Liver (tissue), 9 donors: ENCODE results near the gene MAPK1IP1L. TPM values are rescaled to one million over a fixed set of nuclear protein-coding genes. Genes with fewer than 3 reads are reported as not detected.
"Not testable (repeated sequence)": the region's sequence is repeated elsewhere in the genome, so short reads cannot be mapped to it uniquely, and the experiment has no call there.

Experiments used
- DNase-seq: peaks from one replicate; pipeline ENCODE4 v3.0.0-alpha.2; 2017; ENCODE audit warnings: low spot score
- H3K27ac ChIP-seq, 2 donors: one replicate each; pipeline ENCODE4 v1.7.0; 2013; ENCODE audit warnings: inconsistent platforms in 2 of 2, low read length in 2 of 2, control low read depth in 1 of 2, low read depth in 1 of 2, mild to moderate bottlenecking in 1 of 2
- H3K27me3 ChIP-seq, 4 donors: one replicate each; pipeline versions ENCODE4 v1.6.1 to v1.7.0; 2013; ENCODE audit warnings: low read length in 3 of 4, inconsistent platforms in 1 of 4, mild to moderate bottlenecking in 1 of 4, moderate library complexity in 1 of 4; ENCODE audit not compliant: control insufficient read depth in 4 of 4, insufficient read depth in 4 of 4
- H3K36me3 ChIP-seq, 4 donors: one replicate each; pipeline versions ENCODE4 v1.6.1 to v1.7.0; 2013; ENCODE audit warnings: low read length in 3 of 4, mild to moderate bottlenecking in 3 of 4, low read depth in 1 of 4, moderate library complexity in 1 of 4; ENCODE audit not compliant: control insufficient read depth in 4 of 4, insufficient read depth in 3 of 4
- H3K4me1 ChIP-seq, 4 donors: one replicate each; pipeline versions ENCODE4 v1.6.1 to v1.7.0; 2013; ENCODE audit warnings: low read length in 3 of 4, mild to moderate bottlenecking in 3 of 4, moderate library complexity in 1 of 4; ENCODE audit not compliant: control insufficient read depth in 4 of 4, insufficient read depth in 4 of 4
- H3K4me3 ChIP-seq, 3 donors: one replicate each; pipeline versions ENCODE4 v1.6.1 to v1.7.0; 2013; ENCODE audit warnings: low read length in 3 of 3, control low read depth in 1 of 3, low read depth in 1 of 3, mild to moderate bottlenecking in 1 of 3
- H3K9ac ChIP-seq, 2 donors: one replicate each; pipeline ENCODE4 v1.7.0; 2013; ENCODE audit warnings: low read length in 2 of 2, mild to moderate bottlenecking in 2 of 2, moderate library complexity in 2 of 2, control low read depth in 1 of 2, low read depth in 1 of 2
- H3K9me3 ChIP-seq, 4 donors: one replicate each; pipeline versions ENCODE4 v1.6.1 to v1.7.0; 2013; ENCODE audit warnings: low read length in 3 of 4; ENCODE audit not compliant: control insufficient read depth in 4 of 4
- EGR1 ChIP-seq, 2 donors: IDR thresholded peaks; 2 replicates each; pipeline ENCODE4 v1.6.1; 2016 to 2018; ENCODE audit warnings: antibody characterized with exemption in 2 of 2, low read depth in 2 of 2
- FOXA1 ChIP-seq: IDR thresholded peaks from 2 replicates; pipeline ENCODE4 v1.6.1; 2016; ENCODE audit warnings: antibody characterized with exemption
- FOXA2 ChIP-seq: IDR thresholded peaks from 2 replicates; pipeline ENCODE4 v1.6.1; 2016; ENCODE audit warnings: antibody characterized with exemption
- GABPA ChIP-seq, 2 donors: IDR thresholded peaks in 1 of 2; conservative IDR thresholded peaks in 1 of 2; 2 replicates each; pipeline ENCODE4 v1.6.1; 2016; ENCODE audit warnings: antibody characterized with exemption in 2 of 2, mild to moderate bottlenecking in 1 of 2, moderate library complexity in 1 of 2
- HNF4A ChIP-seq, 2 donors: conservative IDR thresholded peaks; 2 replicates each; pipeline ENCODE4 v1.6.1; 2016; ENCODE audit warnings: antibody characterized with exemption in 2 of 2, mild to moderate bottlenecking in 2 of 2
- HNF4G ChIP-seq: IDR thresholded peaks from 2 replicates; pipeline ENCODE4 v1.6.1; 2016; ENCODE audit warnings: antibody characterized with exemption
- JUND ChIP-seq, 2 donors: IDR thresholded peaks; 2 replicates each; pipeline ENCODE4 v1.6.1; 2016; ENCODE audit warnings: antibody characterized with exemption in 2 of 2
- NR2F2 ChIP-seq: IDR thresholded peaks from 2 replicates; pipeline ENCODE4 v1.6.1; 2016; ENCODE audit warnings: antibody characterized with exemption
- RAD21 ChIP-seq, 2 donors: IDR thresholded peaks; 2 replicates each; pipeline ENCODE4 v1.6.1; 2016; ENCODE audit warnings: antibody characterized with exemption in 2 of 2, mild to moderate bottlenecking in 2 of 2
- RXRA ChIP-seq, 2 donors: IDR thresholded peaks; 2 replicates each; pipeline ENCODE4 v1.6.1; 2017 to 2018; ENCODE audit warnings: antibody characterized with exemption in 2 of 2, mild to moderate bottlenecking in 1 of 2
- SP1 ChIP-seq: IDR thresholded peaks from 2 replicates; pipeline ENCODE4 v1.6.1; 2018; ENCODE audit warnings: antibody characterized with exemption, mild to moderate bottlenecking
- TAF1 ChIP-seq: conservative IDR thresholded peaks from 2 replicates; pipeline ENCODE4 v1.6.1; 2016; ENCODE audit warnings: antibody characterized with exemption, mild to moderate bottlenecking
- YY1 ChIP-seq: IDR thresholded peaks from 2 replicates; pipeline ENCODE4 v1.6.1; 2016; ENCODE audit warnings: antibody characterized with exemption, mild to moderate bottlenecking
- WGBS: extraction: QIAGEN DNeasy Blood & Tissue Kit; methylation state at CpG from one replicate; pipeline ENCODE4 v1.1.7; 2013; 5-methylcytosine and 5-hydroxymethylcytosine counted together
- polyA plus RNA-seq, 2 donors: library from polyadenylated mRNA; stranded (reverse) in 1 of 2; unstranded in 1 of 2; fragments of 200-250 nt in 1 of 2; fragments of >200 nt in 1 of 2; fragmentation: Nextera tagmentation in 1 of 2; extraction: Ambion mirVana in 1 of 2; gene quantifications; one replicate each; pipeline versions ENCODE4 v1.2.1 to v1.2.3, GENCODE V29; 2013 to 2015
- total RNA-seq, 2 donors: library from RNA; depleted of rRNA; stranded (reverse); fragments of >200 nt; gene quantifications; one replicate each; pipeline ENCODE4 v1.2.3, GENCODE V29; 2014
- TF ChIP-seq, protein P1 (sequence below): IDR thresholded peaks from 2 replicates; pipeline ENCODE4 v1.6.1; 2016; ENCODE audit warnings: antibody characterized with exemption
- TF ChIP-seq, protein P2 (sequence below): fragments of 150-350 bp; IDR thresholded peaks from 2 replicates; pipeline ENCODE4 v1.5.1; 2017; ENCODE audit warnings: improper control_type of control experiment, low read depth, low read length; ENCODE audit not compliant: missing input control
- TF ChIP-seq, protein P3 (sequence below): IDR thresholded peaks from 2 replicates; pipeline ENCODE4 v1.6.1; 2016; ENCODE audit warnings: antibody characterized with exemption
- TF ChIP-seq, protein P4 (sequence below): IDR thresholded peaks from 2 replicates; pipeline ENCODE4 v1.6.1; 2016; ENCODE audit warnings: antibody characterized with exemption, mild to moderate bottlenecking
- TF ChIP-seq, protein P5 (sequence below): IDR thresholded peaks from 2 replicates; pipeline ENCODE4 v1.6.1; 2016; ENCODE audit warnings: antibody characterized with exemption
- donor health status: healthy.
- donor health status: healthy.
- donor health status: healthy.
- donor health status: healthy.
- donor health status: healthy.

The MAPK1IP1L gene
- total and polyA plus RNA-seq, 4 donors = 11.8 to 25.2 (median 17.7) TPM

DNA sequence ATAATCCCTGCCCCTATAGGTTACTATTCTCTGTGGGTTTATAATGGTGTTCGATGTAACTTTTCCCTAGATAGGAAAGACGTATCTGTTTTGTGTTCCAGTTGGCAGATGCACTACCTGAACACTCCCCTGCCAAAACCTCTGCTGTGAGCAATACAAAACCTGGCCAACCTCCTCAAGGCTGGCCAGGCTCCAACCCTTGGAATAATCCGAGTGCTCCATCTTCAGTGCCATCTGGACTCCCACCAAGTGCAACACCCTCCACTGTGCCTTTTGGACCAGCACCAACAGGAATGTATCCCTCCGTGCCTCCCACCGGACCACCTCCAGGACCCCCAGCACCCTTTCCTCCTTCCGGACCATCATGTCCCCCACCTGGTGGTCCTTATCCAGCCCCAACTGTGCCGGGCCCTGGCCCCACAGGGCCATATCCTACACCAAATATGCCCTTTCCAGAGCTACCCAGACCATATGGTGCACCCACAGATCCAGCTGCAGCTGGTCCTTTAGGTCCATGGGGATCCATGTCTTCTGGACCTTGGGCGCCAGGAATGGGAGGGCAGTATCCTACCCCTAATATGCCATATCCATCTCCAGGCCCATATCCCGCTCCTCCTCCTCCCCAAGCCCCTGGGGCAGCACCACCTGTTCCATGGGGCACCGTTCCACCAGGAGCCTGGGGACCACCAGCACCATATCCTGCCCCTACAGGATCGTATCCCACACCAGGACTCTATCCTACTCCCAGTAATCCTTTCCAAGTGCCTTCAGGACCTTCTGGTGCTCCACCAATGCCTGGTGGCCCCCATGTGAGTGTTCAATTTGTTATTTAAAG, 11.3 kb downstream of the MAPK1IP1L start:
- H3K4me3 ChIP-seq = no peak overlapping the region
- no peaks in the 10 kb centered on the region for H3K9me3 ChIP-seq
- 78% methylated on average over 11 of the region's 11 CpGs for WGBS
- TF ChIP-seq HNF4A (conservative IDR thresholded peaks at IDR 0.05) (no peak), GABPA (IDR thresholded peaks at IDR 0.05 in 1 of 2, conservative IDR thresholded peaks at IDR 0.05 in 1 of 2) (no peak), JUND (IDR thresholded peaks at IDR 0.05) (no peak), SP1 (no peak), RXRA (IDR thresholded peaks at IDR 0.05) (no peak), YY1 (no peak), FOXA2 (no peak), EGR1 (IDR thresholded peaks at IDR 0.05; ENCODE audit: low read depth in 2 of 2) (no peak), FOXA1 (no peak), HNF4G (no peak), NR2F2 (no peak), RAD21 (IDR thresholded peaks at IDR 0.05) (no peak), TAF1 (no peak)
- TF ChIP-seq, protein P1, sequence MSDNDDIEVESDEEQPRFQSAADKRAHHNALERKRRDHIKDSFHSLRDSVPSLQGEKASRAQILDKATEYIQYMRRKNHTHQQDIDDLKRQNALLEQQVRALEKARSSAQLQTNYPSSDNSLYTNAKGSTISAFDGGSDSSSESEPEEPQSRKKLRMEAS = no peak
- TF ChIP-seq, protein P2, sequence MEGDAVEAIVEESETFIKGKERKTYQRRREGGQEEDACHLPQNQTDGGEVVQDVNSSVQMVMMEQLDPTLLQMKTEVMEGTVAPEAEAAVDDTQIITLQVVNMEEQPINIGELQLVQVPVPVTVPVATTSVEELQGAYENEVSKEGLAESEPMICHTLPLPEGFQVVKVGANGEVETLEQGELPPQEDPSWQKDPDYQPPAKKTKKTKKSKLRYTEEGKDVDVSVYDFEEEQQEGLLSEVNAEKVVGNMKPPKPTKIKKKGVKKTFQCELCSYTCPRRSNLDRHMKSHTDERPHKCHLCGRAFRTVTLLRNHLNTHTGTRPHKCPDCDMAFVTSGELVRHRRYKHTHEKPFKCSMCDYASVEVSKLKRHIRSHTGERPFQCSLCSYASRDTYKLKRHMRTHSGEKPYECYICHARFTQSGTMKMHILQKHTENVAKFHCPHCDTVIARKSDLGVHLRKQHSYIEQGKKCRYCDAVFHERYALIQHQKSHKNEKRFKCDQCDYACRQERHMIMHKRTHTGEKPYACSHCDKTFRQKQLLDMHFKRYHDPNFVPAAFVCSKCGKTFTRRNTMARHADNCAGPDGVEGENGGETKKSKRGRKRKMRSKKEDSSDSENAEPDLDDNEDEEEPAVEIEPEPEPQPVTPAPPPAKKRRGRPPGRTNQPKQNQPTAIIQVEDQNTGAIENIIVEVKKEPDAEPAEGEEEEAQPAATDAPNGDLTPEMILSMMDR = no peak
- TF ChIP-seq, protein P3, sequence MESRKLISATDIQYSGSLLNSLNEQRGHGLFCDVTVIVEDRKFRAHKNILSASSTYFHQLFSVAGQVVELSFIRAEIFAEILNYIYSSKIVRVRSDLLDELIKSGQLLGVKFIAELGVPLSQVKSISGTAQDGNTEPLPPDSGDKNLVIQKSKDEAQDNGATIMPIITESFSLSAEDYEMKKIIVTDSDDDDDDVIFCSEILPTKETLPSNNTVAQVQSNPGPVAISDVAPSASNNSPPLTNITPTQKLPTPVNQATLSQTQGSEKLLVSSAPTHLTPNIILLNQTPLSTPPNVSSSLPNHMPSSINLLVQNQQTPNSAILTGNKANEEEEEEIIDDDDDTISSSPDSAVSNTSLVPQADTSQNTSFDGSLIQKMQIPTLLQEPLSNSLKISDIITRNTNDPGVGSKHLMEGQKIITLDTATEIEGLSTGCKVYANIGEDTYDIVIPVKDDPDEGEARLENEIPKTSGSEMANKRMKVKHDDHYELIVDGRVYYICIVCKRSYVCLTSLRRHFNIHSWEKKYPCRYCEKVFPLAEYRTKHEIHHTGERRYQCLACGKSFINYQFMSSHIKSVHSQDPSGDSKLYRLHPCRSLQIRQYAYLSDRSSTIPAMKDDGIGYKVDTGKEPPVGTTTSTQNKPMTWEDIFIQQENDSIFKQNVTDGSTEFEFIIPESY = no peak
- TF ChIP-seq, protein P4, sequence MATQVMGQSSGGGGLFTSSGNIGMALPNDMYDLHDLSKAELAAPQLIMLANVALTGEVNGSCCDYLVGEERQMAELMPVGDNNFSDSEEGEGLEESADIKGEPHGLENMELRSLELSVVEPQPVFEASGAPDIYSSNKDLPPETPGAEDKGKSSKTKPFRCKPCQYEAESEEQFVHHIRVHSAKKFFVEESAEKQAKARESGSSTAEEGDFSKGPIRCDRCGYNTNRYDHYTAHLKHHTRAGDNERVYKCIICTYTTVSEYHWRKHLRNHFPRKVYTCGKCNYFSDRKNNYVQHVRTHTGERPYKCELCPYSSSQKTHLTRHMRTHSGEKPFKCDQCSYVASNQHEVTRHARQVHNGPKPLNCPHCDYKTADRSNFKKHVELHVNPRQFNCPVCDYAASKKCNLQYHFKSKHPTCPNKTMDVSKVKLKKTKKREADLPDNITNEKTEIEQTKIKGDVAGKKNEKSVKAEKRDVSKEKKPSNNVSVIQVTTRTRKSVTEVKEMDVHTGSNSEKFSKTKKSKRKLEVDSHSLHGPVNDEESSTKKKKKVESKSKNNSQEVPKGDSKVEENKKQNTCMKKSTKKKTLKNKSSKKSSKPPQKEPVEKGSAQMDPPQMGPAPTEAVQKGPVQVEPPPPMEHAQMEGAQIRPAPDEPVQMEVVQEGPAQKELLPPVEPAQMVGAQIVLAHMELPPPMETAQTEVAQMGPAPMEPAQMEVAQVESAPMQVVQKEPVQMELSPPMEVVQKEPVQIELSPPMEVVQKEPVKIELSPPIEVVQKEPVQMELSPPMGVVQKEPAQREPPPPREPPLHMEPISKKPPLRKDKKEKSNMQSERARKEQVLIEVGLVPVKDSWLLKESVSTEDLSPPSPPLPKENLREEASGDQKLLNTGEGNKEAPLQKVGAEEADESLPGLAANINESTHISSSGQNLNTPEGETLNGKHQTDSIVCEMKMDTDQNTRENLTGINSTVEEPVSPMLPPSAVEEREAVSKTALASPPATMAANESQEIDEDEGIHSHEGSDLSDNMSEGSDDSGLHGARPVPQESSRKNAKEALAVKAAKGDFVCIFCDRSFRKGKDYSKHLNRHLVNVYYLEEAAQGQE = no peak
- TF ChIP-seq, protein P5, sequence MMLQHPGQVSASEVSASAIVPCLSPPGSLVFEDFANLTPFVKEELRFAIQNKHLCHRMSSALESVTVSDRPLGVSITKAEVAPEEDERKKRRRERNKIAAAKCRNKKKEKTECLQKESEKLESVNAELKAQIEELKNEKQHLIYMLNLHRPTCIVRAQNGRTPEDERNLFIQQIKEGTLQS = no peak
- H3K4me1 ChIP-seq = peaks cover 0 to 9% (median 0%) of the 10 kb centered on the region in 4 donors
- H3K27me3 ChIP-seq = no peaks in the 10 kb centered on the region
- no peak overlapping the region for H3K9ac ChIP-seq
- no peak for DNase-seq
- peaks cover 11 to 19% (median 14%) of the 10 kb centered on the region in 4 donors for H3K36me3 ChIP-seq
- H3K27ac ChIP-seq = no peak overlapping the region

DNA sequence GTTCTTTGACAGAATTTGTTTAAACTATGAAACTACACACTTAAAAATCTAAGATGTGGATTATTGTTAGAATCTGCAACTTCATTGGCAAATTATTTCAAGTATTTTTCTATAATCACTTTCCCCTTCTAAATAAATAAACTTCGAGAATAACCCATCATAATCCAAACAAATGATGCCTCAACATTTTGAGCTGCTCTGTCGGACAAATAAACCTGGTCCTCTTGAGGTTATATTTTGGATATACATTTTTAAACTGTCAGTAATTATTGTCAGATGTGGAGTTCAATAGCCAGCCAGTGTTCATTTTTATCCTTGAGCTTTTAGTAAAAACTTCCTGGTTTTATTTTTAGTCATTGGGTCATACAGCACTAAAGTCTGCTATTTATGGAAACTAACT, 13.4 kb downstream of the MAPK1IP1L start:
- not testable (repeated sequence) for H3K9me3 ChIP-seq, H3K4me3 ChIP-seq, DNase-seq, H3K27ac ChIP-seq, H3K9ac ChIP-seq, H3K27me3 ChIP-seq, H3K4me1 ChIP-seq
- WGBS = 90% methylated on average over 2 of the region's 2 CpGs
- peaks cover 9 to 19% (median 14%) of the 10 kb centered on the region in 4 donors for H3K36me3 ChIP-seq
